ENCODE results near the gene NEURL1.

DNA sequence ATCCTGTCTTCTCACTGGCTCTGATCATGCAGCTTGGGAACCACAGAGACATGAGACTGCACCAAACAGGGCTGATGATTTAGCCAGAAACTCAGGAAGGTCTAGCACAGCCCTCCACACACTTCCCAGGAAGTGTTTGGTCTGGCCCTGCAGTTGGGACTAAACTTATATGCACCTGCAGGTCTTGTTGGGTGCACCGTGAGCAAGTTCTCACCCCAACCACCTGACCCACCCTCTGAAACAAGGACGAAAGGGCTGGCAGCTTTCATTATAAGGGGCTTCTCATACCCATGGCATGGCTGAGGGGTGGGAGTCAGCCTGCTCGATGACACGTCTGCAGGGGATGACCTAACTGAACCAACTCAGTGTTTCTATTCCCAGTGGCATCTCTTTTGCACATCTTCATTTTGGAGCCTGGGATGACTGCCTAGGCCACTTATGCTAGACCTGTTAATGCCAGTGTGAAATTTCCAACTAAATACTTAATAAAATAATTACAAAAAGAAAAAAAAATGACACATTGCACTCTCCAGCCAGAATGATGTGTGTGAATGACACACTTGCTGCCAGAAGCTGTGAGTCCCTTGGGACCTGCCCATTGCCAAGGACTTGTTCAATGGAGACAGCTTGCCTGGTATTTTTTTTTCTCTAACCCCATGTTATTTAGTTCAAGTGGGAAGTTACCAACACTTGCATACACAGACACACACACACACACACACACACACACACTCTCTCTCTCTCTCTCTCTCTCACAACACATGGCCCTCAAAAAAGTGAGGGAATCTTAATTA lies 102.6 kb downstream of the NEURL1 start:
- TF ChIP-seq, protein P1, sequence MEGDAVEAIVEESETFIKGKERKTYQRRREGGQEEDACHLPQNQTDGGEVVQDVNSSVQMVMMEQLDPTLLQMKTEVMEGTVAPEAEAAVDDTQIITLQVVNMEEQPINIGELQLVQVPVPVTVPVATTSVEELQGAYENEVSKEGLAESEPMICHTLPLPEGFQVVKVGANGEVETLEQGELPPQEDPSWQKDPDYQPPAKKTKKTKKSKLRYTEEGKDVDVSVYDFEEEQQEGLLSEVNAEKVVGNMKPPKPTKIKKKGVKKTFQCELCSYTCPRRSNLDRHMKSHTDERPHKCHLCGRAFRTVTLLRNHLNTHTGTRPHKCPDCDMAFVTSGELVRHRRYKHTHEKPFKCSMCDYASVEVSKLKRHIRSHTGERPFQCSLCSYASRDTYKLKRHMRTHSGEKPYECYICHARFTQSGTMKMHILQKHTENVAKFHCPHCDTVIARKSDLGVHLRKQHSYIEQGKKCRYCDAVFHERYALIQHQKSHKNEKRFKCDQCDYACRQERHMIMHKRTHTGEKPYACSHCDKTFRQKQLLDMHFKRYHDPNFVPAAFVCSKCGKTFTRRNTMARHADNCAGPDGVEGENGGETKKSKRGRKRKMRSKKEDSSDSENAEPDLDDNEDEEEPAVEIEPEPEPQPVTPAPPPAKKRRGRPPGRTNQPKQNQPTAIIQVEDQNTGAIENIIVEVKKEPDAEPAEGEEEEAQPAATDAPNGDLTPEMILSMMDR (conservative IDR thresholded peaks at IDR 0.05; ENCODE audit: low read length), result no peak
- no peak for TF ChIP-seq EZH2phosphoT487 (IDR thresholded peaks at IDR 0.05; ENCODE audit: borderline replicate concordance, low read depth, low read length)
